ENCODE data around the gene IKZF1. TPM values are rescaled to one million over a fixed set of nuclear protein-coding genes. Genes with fewer than 3 reads are reported as not detected.

Gene IKZF1
- total RNA-seq, 2 donors from 2014 or later: 4.9 to 5.6 TPM

GRCh38 chr7:50415844-50416364 lies 111.4 kb downstream of the IKZF1 start:
- no peak for TF ChIP-seq CTCF (IDR thresholded peaks at IDR 0.05)
- Histone ChIP-seq H3K27me3 (no peaks in the 10 kb centered on the region), H3K9ac (ENCODE audit: low read depth in 2 of 2, low read length in 2 of 2) (no peak overlapping the region), H3K4me1 (no peaks in the 10 kb centered on the region), H3K4me3 (no peak overlapping the region), H3K27ac (no peak overlapping the region), H3K9me3 (no peaks in the 10 kb centered on the region), H3K36me3 (no peaks in the 10 kb centered on the region)
- intact Hi-C loops (cut with DNase I): loop anchor here (10.0 kb wide), 1 partner anchor 211 kb away; no protein-coding TSS in a partner anchor
- no peak for DNase-seq

GRCh38 chr7:50416527-50417182 lies 112.1 kb downstream of the IKZF1 start:
- no peak for DNase-seq
- Histone ChIP-seq H3K27ac (no peak overlapping the region), H3K4me1 (no peaks in the 10 kb centered on the region), H3K36me3 (no peaks in the 10 kb centered on the region), H3K27me3 (no peaks in the 10 kb centered on the region), H3K9me3 (no peaks in the 10 kb centered on the region), H3K9ac (ENCODE audit: low read depth in 2 of 2, low read length in 2 of 2) (no peak overlapping the region), H3K4me3 (no peak overlapping the region)
- intact Hi-C loops (cut with DNase I): loop anchor here (10.0 kb wide), 1 partner anchor 212 kb away; no protein-coding TSS in a partner anchor
- no peak for TF ChIP-seq CTCF (IDR thresholded peaks at IDR 0.05)

GRCh38 chr7:50418086-50418515 lies 113.6 kb downstream of the IKZF1 start:
- peak; percentile 77 for DNase-seq
- TF ChIP-seq CTCF (IDR thresholded peaks at IDR 0.05): peak; percentile 76
- H3K4me3 ChIP-seq: no peak overlapping the region
- no peaks in the 10 kb centered on the region for H3K36me3 ChIP-seq
- H3K27ac ChIP-seq: no peak overlapping the region
- H3K9me3 ChIP-seq: no peaks in the 10 kb centered on the region
- intact Hi-C loops (cut with DNase I): loop anchor here (10.0 kb wide), 1 partner anchor 213 kb away; no protein-coding TSS in a partner anchor
- no peaks in the 10 kb centered on the region for H3K4me1 ChIP-seq
- H3K9ac ChIP-seq (ENCODE audit: low read depth in 2 of 2, low read length in 2 of 2): no peak overlapping the region
- H3K27me3 ChIP-seq: no peaks in the 10 kb centered on the region

GRCh38 chr7:50418526-50419290 lies 114.2 kb downstream of the IKZF1 start:
- no peak overlapping the region for H3K27ac ChIP-seq
- no peaks in the 10 kb centered on the region for H3K36me3 ChIP-seq
- no peak for TF ChIP-seq CTCF (IDR thresholded peaks at IDR 0.05)
- no peak for DNase-seq
- intact Hi-C loops (cut with DNase I): loop anchor here (10.0 kb wide), 1 partner anchor 214 kb away; no protein-coding TSS in a partner anchor
- no peak overlapping the region for H3K4me3 ChIP-seq
- no peaks in the 10 kb centered on the region for H3K9me3 ChIP-seq
- no peaks in the 10 kb centered on the region for H3K4me1 ChIP-seq
- no peaks in the 10 kb centered on the region for H3K27me3 ChIP-seq
- H3K9ac ChIP-seq (ENCODE audit: low read depth in 2 of 2, low read length in 2 of 2): no peak overlapping the region

GRCh38 chr7:50421043-50421442 lies 116.5 kb downstream of the IKZF1 start:
- Histone ChIP-seq H3K36me3 (no peaks in the 10 kb centered on the region), H3K9ac (ENCODE audit: low read depth in 2 of 2, low read length in 2 of 2) (no peak overlapping the region), H3K4me1 (no peaks in the 10 kb centered on the region), H3K4me3 (no peak overlapping the region), H3K9me3 (no peaks in the 10 kb centered on the region), H3K27ac (no peak overlapping the region), H3K27me3 (no peaks in the 10 kb centered on the region)
- no peak for TF ChIP-seq CTCF (IDR thresholded peaks at IDR 0.05)
- no peak for DNase-seq
- intact Hi-C loops (cut with DNase I): no loop called here

All from colonic mucosa (tissue), 4 donors.